Measurements from ENCODE around the gene PKD1.
"Not testable (repeated sequence)": the region's sequence is repeated elsewhere in the genome, so short reads cannot be mapped to it uniquely, and the experiment has no call there.

Gene PKD1

DNA sequence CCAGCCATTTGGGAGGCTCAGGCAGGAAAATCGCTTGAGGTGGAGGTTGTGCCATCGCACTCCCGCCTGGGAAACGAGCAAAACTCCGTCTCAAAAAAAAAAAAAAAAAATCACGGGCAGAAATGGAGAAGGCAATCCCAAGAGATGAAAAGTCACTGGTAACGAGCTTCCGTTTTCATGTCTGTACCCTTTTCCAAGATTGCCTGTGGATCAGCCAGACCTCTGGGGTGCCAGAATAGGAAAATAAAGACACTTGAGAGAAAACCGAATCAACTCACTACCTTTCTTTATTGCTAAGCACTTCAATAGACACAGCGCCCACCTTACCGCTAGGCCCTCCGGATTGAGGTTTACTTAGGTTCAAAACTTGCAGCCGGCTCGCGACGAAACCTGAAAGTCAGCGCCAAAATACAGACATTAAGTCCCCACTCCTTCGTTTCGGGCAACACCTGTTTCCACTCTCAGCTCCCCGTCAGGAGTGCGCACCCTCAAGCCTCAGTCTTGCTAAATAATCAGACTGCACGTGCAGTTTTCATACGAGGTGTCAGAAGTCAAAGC lies 18.9 kb upstream of the PKD1 start:
- DNase-seq (ENCODE audit: extremely low spot score, insufficient read length, low read depth) (no peak), FAIRE-seq (no peak)

DNA sequence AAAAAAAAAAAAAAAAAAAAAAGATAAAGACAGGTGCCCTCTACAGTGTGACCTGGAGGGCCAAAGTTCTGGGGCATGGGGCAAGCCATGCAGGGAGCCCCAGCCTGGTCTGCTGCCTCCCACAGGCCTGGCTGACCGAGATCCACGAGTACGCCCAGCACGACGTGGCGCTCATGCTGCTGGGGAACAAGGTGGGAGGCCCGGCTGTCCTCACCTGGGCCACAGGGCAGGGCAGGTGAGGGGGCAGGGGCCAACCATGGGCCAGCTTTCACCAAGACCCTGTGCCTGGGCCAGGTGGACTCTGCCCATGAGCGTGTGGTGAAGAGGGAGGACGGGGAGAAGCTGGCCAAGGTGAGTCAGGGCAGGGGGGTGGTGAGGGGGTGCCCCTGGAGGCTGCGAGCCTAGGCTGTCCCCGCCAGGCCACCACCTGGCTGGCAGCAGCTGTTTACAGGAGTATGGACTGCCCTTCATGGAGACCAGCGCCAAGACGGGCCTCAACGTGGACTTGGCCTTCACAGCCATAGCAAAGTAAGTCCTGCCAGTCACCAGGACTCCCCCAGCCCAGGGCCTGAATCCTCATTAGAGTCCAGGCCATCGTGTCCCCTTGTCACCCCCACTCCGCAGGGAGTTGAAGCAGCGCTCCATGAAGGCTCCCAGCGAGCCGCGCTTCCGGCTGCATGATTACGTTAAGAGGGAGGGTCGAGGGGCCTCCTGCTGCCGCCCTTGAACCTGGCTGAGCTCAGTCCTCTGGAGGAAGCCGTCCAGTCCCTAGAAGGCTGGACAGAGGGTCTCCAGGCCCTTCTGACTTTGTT lies 17.2 kb upstream of the PKD1 start:
- DNase-seq (ENCODE audit: extremely low spot score, insufficient read length, low read depth) (no peak), FAIRE-seq (no peak)

DNA sequence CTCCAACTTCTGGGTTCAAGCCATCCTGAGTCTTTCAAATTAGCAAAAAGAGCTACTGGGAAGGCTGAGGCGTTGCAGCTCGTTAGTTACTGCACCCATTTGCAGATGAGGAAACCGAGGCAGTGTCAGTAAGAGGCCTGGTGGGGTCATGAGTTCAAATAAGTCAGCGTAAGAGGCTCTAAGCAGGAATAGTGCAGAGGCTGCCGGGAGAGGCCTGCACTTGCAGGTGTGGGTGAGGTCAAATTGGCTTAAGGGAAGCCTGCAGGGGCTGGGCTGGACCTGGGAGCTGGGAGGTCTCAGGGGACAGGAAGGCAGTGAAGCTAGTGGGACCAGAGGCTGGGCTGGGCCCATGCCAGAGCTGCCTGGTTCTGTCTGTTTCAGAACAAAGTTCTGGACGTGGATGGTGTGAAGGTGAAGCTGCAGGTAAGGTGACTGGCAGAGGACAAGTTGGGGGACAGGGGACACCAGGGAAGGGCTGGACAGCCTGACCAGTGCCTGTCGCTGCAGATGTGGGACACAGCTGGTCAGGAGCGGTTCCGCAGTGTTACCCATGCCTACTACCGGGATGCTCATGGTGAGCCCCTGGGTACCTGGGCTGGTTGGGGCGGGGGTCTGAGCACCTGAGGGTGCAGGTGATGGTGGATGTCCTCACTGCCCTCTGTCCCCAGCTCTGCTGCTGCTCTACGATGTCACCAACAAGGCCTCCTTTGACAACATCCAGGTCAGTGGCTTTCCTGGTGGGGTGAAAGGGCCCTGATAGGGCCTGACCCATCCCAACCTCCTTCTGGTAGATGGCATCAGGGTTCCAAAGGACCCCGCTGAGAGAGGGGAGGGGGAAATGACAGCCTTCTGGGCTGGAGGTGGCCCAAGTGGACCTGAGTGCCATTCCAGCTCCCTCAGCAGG lies 15.7 kb upstream of the PKD1 start:
- DNase-seq (ENCODE audit: extremely low spot score, insufficient read length, low read depth) (no peak), FAIRE-seq (no peak)

DNA sequence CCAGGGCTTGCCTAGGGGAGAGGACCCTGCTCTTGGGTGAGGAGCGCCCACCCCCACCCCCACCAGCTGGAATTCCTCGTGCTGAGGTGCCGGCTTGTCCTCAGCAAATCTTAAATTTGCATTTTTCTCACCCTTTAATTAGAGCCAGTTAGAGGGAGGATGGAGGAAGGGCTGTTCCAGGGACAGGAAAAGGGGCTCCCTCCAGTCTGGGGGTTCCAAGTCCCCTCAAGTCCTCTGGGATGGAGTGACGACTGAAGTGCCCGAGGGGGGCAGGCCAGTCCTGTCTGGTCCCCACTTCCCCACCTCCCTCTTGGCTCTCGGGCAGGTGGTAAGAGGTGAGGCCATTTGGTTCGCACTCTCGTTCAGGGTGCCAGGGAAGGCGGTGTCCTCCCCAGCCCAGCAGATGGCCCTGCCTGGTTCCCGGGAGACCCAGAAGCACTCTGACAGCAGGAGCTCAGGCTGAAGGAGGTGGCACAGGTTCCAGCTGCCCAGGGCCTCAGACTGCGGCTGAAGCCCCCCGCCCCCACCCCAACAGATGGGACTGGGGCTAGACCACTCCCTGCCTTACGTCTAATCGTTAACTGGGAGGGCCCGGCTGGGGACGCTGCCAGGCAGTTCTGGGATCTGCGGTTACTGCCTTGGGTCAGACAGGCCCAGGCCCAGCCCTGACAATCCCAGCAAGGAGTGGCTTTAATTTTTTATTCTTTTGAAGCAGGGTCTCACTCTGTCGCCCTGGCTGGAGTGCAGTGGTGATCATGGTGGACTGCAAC lies 14.9 kb upstream of the PKD1 start:
- DNase-seq (ENCODE audit: extremely low spot score, insufficient read length, low read depth) (no peak), FAIRE-seq (no peak)

DNA sequence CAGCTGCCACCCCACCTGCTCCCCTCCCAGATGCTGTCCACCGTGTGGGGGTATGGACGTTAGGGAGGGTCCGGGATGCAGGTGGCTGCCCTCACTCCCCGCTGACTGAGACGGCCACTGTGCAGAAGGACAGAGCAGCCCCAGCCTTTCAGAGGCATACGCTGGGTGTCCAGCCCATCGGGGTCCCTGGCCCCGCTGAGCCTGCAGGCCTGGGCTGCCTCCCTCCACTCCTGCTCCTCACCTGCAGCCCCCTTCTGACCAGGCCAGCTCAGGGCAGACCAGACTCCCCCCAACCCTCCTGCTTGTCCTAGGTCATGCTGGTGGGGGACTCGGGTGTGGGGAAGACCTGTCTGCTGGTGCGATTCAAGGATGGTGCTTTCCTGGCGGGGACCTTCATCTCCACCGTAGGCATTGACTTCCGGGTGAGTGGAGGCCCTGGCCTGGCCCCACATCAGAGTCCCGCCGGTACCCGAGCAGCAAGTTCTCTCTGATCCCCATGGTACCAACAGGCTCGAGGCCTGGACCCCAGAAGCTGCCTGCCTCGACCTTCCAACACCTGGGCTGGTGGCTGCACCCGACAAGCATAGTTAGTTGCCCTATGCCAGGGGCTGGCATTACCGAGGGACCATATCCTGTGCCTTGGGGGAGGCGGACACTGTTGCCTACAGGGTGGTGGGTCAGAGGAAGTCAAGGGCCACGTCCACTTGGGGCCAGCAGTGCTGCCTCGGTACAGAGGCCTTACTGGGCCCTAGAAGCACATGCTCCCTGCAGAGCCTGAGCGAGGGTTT lies 14.1 kb upstream of the PKD1 start:
- FAIRE-seq (no peak), DNase-seq (ENCODE audit: extremely low spot score, insufficient read length, low read depth) (no peak)

DNA sequence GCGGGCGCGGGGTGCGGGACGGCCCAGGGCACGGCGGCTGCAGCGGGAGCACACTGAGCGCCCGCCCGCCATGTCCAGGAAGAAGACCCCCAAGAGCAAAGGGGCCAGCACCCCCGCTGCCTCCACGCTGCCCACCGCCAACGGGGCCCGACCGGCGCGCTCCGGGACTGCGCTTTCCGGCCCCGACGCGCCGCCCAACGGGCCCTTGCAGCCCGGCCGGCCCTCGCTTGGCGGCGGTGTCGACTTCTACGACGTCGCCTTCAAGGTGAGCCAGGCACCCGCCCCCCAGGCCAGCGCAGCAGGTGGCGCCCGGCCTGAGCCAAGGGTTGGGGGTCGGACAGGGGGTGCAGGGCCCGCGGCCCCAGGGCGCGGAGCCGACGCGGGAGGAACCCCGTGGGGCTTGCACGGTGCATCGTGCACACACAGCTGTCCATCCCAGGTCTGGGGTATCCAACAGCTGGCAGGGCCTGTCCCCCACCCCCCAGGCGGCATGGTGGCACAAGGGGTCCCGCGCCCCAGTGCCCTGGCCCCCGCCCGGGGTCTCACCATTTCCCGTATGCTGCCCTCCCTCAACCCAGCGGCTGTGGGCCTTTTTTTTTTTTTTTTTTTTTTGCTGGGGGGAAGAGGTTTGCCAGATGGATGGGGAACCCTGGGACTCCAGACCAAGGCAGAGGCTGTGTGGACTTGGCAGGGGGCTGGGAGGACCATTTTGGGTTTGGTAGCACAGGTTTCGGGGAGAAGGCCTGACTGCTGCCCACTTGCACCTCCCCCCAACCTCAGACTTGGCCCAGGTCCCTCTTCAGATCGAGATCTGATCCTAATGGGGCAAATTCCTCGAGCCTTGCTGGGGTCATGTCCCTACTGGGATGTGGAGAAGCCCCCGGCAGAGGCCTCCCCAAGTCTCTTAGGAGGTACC lies 13.3 kb upstream of the PKD1 start:
- DNase-seq (ENCODE audit: extremely low spot score, insufficient read length, low read depth), result no peak
- FAIRE-seq, result no peak

DNA sequence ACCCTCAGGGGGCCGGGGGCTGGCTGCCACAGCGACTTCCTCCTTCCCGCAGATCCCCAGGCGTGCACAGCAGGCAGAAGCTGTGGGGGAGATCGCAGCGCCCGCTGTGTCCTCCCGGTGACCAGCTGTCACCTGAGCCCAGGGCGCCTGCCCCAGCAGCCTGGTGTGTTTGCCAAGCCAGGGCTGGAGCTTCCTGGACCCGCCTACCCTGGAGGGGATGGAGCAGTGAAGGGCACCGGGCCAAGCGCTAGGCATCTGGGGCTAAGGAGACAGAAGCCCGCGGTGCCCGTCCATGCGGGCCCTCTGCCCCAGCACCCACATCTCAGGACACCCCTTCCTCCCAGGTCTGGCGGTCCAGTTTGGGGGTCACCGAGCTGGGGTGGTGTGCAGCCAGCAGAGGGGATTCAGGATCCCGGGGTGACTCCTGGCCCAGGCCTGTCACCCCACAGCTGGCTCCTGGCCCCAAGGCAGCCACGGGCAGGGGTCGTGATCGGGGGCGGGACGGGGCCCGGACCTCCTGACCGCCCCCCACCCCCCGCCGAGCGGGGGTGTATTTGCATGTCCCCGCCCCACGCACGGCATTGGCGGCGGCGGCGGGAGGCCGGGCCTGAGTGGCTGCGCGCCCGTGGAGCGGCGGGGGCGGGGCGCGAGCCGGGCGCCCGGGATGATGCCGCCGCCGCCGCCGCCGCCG lies 12.4 kb upstream of the PKD1 start, which contains the start of gene RAB26:
Gene RAB26 (plus strand): TSS at position 645 of the 691 bp plus-strand sequence. CDS start 159 bp downstream, outside the sequence.
- DNase-seq (ENCODE audit: extremely low spot score, insufficient read length, low read depth), result no peak
- no peak for FAIRE-seq

DNA sequence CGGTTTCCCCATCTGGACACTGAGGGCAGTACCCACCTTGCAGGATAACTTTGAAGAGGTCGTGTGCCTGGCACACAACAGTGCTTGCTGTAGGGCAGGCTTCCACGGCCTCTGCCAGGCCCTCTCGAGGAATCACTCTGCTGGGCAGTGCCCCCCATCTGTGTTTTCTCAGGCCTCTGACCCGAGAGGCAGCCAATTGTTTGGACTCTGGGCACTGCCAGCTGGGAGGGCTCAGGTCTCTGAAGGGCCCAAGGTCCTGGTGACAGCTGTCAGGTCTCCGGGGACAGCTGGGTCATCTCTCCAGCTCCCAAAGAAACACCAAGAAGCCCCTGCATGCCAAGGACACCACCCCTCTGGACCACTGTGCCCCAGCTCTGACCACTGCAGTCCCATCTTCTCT lies 11.7 kb upstream of the PKD1 start:
- no peak for FAIRE-seq
- no peak for DNase-seq (ENCODE audit: extremely low spot score, insufficient read length, low read depth)

DNA sequence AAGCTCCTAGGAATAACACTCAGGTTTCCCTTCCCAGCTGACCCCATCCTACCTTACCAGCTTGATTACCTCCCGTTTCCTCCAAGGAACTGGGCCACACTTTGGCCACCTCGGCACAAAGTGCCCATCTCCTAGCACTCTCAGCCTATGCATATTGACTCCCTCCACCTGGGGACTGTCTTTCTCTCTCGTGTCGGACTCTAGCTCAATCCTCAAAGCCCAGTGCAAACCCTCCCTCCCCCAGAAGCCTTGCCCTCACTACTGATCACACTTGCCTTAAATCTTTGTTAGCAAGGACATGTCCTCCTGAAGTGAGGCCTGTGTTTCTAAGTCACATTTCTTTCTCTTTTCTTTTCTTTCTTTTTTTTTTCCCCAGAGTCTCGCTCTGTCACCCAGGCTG lies 10.1 kb upstream of the PKD1 start:
- DNase-seq (ENCODE audit: extremely low spot score, insufficient read length, low read depth) (no peak), FAIRE-seq (no peak)

DNA sequence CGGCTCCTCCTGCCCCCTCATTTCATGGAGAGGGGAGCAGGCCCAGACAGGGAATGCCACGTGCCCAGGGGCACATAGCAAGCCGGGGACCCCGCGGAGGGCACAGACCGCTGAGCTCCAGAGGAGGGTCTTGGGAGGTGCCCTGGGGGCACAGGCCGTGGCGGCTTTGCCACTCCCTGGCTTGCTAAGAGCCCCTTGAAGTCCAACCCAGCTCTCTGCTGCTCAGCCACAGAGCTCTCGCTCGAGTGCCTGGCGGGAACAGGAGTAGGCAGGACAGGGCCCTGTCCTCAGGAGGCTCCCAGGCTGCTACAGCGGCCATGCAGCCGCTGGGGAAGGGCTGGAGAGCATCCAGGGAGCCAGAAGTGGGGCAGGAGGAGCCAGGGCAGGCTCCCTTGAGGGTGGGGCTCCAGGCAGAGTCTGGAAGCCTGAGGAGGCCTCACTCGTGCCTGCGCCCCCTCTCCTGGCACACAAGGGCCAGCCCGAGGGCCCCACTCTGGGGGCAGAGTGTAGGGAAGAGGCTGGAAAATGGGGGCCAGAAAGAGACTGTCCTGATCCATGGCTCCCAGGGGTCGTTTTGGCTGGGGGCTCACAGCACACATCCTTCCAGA lies 8.3 kb upstream of the PKD1 start:
- no peak for FAIRE-seq

DNA sequence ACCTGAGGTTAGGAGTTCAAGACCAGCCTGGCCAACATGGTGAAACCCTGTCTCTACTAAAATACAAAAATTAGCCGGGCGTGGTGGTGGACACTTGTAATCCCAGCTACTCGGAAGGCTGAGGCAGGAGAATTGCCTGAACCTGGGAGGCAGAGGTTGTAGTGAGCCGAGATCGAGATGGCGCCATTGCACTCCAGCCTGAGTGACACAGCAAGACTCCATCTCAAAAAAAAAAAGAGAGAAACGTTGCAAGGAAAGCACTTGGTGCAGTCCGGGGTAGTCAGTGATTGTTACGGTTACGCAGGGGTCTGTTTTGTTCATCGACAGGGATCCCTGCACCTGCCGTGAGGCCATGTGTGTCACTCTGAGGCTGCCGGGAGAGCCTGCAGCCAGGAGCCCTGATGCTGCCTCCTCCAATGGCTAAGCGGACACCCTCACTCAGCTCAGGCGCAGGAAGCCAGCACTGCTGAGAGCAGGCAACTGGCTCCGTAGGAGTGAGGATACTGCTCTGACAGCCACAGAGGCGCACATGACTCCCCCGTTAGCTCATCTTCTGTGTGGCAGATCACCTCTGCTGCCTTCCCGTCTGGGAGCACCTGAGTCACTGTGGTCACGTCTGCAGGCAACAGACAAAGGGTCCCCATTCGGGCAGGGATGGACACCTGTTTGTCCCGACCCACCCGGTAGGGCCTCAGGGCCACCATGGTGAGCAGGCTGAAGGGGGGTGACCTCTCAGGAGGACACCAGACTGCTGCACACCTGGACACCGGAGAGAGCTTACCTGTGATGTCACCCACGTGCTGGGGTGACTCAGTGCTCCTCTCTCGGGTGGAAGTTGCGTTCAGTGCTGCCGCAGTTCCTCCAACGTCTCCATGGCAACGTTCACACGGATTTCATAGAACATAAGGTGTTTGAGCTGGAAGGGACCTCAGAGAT lies 7.5 kb upstream of the PKD1 start:
- FAIRE-seq, result no peak

More for the DNA sequence above, 8.3 kb upstream of the PKD1 start:
- no peak for DNase-seq (ENCODE audit: extremely low spot score, insufficient read length, low read depth)

DNA sequence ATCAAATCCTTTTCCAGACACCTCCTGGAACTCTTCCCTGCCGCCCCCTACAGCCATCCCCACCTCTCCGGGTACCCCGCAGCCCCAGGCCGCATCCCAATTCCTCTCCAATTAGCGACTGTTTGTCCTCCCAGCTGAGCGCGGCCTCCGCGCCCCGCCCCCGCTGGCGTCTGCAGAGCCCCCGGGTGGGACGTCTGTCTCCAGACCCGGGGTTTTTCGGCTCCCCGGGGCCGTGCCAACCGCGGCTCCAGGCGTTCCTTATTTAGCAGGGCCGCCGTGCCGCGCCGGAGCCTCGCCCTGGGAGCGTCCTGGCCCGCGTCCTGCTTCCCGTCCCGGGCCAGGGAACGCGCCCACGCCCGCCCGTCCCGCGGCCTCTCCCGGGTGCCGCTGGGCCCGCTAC lies 627 bp downstream of the PKD1 start:
- FAIRE-seq, result not testable (repeated sequence)

More for the DNA sequence above, 7.5 kb upstream of the PKD1 start:
- DNase-seq (ENCODE audit: extremely low spot score, insufficient read length, low read depth), result no peak

DNA sequence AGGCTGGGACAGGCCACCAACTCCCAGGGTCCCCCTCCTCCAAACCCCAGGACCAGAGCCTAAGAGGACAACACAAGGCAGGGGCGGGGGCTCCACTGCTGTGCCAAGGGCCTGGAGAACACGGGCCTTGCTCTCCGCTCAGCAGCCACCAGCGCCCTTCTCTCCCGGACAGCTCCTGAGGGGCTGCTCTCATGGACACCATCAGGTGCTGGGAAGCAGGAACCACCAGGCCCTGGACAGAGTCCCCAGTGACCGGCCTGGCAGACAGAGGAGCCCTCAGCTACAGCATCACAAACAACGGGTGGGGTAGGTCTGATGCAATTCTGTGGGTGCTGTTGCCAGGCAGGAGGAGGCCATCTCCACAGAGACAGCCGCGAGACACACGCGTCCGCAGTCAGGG lies 1.9 kb downstream of the PKD1 start:
- not testable (repeated sequence) for FAIRE-seq; DNase-seq (ENCODE audit: extremely low spot score, insufficient read length, low read depth)

More for the DNA sequence above, 627 bp downstream of the PKD1 start:
- not testable (repeated sequence) for DNase-seq (ENCODE audit: extremely low spot score, insufficient read length, low read depth)

DNA sequence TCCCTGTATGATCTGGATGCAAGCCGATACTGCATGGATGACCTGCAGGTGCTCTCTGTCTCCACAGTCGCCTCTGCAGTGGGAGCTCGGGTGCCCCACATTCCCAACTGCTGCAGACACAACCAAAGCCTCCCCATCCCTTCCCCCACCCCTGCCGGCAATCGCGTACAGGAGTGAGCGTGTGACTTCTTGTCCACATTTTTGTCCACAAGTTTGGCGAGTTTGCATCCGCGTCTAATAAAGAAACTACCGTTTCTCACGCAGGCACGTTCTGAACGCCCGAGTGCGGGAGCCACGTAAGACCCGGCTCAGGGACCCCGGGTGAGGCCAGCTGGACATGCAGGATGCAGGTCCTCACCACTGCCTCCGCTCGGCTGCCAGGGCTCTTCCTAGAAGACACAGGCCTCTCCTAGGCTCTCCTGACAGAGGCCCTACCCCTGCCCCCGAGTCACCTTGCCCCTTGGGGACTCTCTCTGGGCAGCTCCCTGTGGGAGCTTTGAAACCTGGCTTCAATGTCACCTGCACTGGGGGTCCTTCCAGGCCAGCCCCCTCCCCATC lies 5.7 kb downstream of the PKD1 start:
- FAIRE-seq; DNase-seq (ENCODE audit: extremely low spot score, insufficient read length, low read depth): not testable (repeated sequence)

DNA sequence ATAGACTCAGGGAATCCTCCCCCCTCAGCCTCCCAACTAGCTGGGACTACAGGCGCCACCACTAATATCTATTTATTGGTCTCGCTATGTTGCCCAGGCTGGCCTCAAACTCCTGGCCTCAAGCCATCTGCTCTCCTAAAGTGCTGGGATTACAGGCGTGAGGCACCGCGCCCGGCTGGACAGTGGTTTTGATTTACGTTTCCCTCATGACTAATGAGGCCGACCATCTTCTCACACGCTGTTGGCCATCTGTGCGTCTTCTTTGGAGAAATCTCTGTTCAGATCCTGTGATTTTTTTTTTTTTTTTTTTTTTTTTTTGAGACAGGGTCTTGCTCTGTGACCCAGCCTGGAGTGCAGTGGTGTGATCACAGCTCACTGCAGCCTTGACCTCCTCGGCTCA lies 6.4 kb downstream of the PKD1 start:
- FAIRE-seq; DNase-seq (ENCODE audit: extremely low spot score, insufficient read length, low read depth): not testable (repeated sequence)

All from GM18507 (cell line).